HepG2 (cell line): ENCODE data around the gene AFF1. TPM values are rescaled to one million over a fixed set of nuclear protein-coding genes. Genes with fewer than 3 reads are reported as not detected.

Experiments used
- ATAC-seq: fragments of 200-7000 bp; cut with Tn5 transposase; 3 replicates; pipeline ENCODE4 v1.9.1; 2020; ENCODE audit warnings: mild to moderate bottlenecking, moderate library complexity
- BruUV-seq: library from RNA; stranded (reverse); fragments of 400-500 nt; replicated peaks from 2 replicates; lab custom pipeline; 2021; lab: Mats Ljungman, UMichigan
- CTCF ChIA-PET: fragments of 300-600 bp; formaldehyde crosslinking; extraction: SDS; loops from one replicate; lab custom pipeline; 2021; ENCODE audit warnings: low total read pairs, inconsistent platforms, low intra/inter-chr PET ratio; lab: Yijun Ruan, JAX
- POLR2A ChIA-PET: fragments of 350-600 bp; sonication (Branson Sonifier 250); formaldehyde crosslinking; loops from one replicate; lab custom pipeline; 2020; ENCODE audit warnings: antibody characterized with exemption, inconsistent platforms; lab: Yijun Ruan, JAX
- DNase-seq: peaks from one replicate; pipeline ENCODE4 v3.0.0-alpha.2; 2015; ENCODE audit warnings: low spot score
- FAIRE-seq: peaks from 3 replicates; lab custom pipeline; 2011; peaks lifted over from hg19 to GRCh38; lab: Jason Lieb, UNC
- H2AFZ ChIP-seq: one replicate; pipeline ENCODE4 v1.6.1; 2011; ENCODE audit warnings: low read length, inconsistent platforms
- H3K27ac ChIP-seq: fragments of 300-600 bp; 3 replicates; pipeline ENCODE4 v1.8.0; 2011; ENCODE audit warnings: mixed run types, mild to moderate bottlenecking, mixed read lengths, low read length, inconsistent platforms; ENCODE audit not compliant: insufficient read depth; ENCODE audit errors: extremely low read length
- H3K27me3 ChIP-seq, 2 experiments: fragments of 200-600 bp in 1 of 2; 2 replicates in 1 of 2; 3 replicates in 1 of 2; pipeline versions ENCODE4 v1.6.0 to v1.8.0; 2011; ENCODE audit warnings: low read length in 2 of 2, mild to moderate bottlenecking in 2 of 2, moderate library complexity in 2 of 2, inconsistent platforms in 1 of 2; ENCODE audit not compliant: insufficient read depth in 2 of 2, control insufficient read depth in 1 of 2
- H3K36me3 ChIP-seq, 2 experiments: fragments of 200-600 bp in 1 of 2; replicated peaks in 1 of 2; 2 replicates in 1 of 2; 3 replicates in 1 of 2; pipeline versions ENCODE4 v1.5.1 to v1.8.0; 2011; ENCODE audit warnings: low read length in 2 of 2, inconsistent platforms in 1 of 2; ENCODE audit not compliant: insufficient read depth in 2 of 2, control insufficient read depth in 1 of 2
- H3K4me1 ChIP-seq: 2 replicates; pipeline ENCODE4 v1.5.1; 2012; ENCODE audit warnings: low read length, inconsistent platforms; ENCODE audit not compliant: insufficient read depth
- H3K4me2 ChIP-seq: 2 replicates; pipeline ENCODE4 v1.6.0; 2011; ENCODE audit warnings: low read depth, low read length, inconsistent platforms
- H3K4me3 ChIP-seq, 3 experiments: fragments of 200-600 bp in 1 of 3; sonication (generic), shearing (Covaris generic) in 1 of 3; replicated peaks in 1 of 3; 2 replicates each; pipeline ENCODE4 v1.5.1; 2011 to 2016; ENCODE audit warnings: low read length in 3 of 3, inconsistent platforms in 2 of 3, low read depth in 2 of 3, mild to moderate bottlenecking in 2 of 3, control low read depth in 1 of 3, mixed read lengths in 1 of 3; ENCODE audit not compliant: insufficient read depth in 1 of 3
- H3K79me2 ChIP-seq: one replicate; pipeline ENCODE4 v1.6.1; 2011; ENCODE audit warnings: low read length, inconsistent platforms; ENCODE audit not compliant: insufficient read depth
- H3K9ac ChIP-seq: 2 replicates; pipeline ENCODE4 v1.6.0; 2011; ENCODE audit warnings: mild to moderate bottlenecking, low read depth, low read length, inconsistent platforms; ENCODE audit not compliant: insufficient read depth
- H3K9me3 ChIP-seq: 2 replicates; pipeline ENCODE4 v1.5.1; 2012; ENCODE audit warnings: mild to moderate bottlenecking, low read length
- H4K20me1 ChIP-seq: 2 replicates; pipeline ENCODE4 v1.6.0; 2011; ENCODE audit warnings: inconsistent platforms, mild to moderate bottlenecking, low read length, moderate library complexity; ENCODE audit not compliant: insufficient read depth
- ARID3A ChIP-seq: IDR thresholded peaks from 2 replicates; pipeline ENCODE4 v1.6.1; 2012; ENCODE audit warnings: low read depth, low read length, improper control_type of control experiment
- ARID5B ChIP-seq: IDR thresholded peaks from 2 replicates; pipeline ENCODE4 v1.4.0; 2020; ENCODE audit warnings: mild to moderate bottlenecking, missing genetic modification reagents
- ATF5 ChIP-seq: sonication (generic); formaldehyde crosslinking; IDR thresholded peaks from 2 replicates; pipeline ENCODE4 v1.4.0; 2020; ENCODE audit warnings: mild to moderate bottlenecking, low read depth, missing genetic modification reagents
- ATF7 ChIP-seq, 2 experiments: fragments of 450-650 bp in 1 of 2; sonication (generic) in 1 of 2; formaldehyde crosslinking in 1 of 2; IDR thresholded peaks; 2 replicates each; pipeline versions ENCODE4 v1.4.0 to v1.6.1; 2016 to 2020; ENCODE audit warnings: antibody characterized with exemption in 1 of 2, mild to moderate bottlenecking in 1 of 2, missing genetic modification reagents in 1 of 2
- CTCF ChIP-seq: sonication (generic); formaldehyde crosslinking; IDR thresholded peaks from 2 replicates; pipeline ENCODE4 v1.5.0; 2020; ENCODE audit warnings: mild to moderate bottlenecking, missing genetic modification reagents, moderate library complexity
- DMAP1 ChIP-seq: IDR thresholded peaks from 2 replicates; pipeline ENCODE4 v1.6.1; 2016
- NCOR1 ChIP-seq: fragments of 200-600 bp; sonication (generic); IDR thresholded peaks from 2 replicates; pipeline ENCODE4 v1.7.0; 2017; ENCODE audit warnings: antibody characterized with exemption, low read length, borderline replicate concordance
- PPARG ChIP-seq: conservative IDR thresholded peaks from 2 replicates; pipeline ENCODE4 v1.6.1; 2016; ENCODE audit warnings: missing biosample characterization, missing genetic modification reagents
- TEAD3 ChIP-seq: optimal IDR thresholded peaks from 2 replicates; pipeline ENCODE3; 2016; ENCODE audit warnings: borderline replicate concordance
- XRCC5 ChIP-seq: fragments of 200-400 bp; formaldehyde crosslinking; optimal IDR thresholded peaks from 2 replicates; pipeline ENCODE3; 2017; ENCODE audit warnings: mild to moderate bottlenecking, low read length
- ZNF136 ChIP-seq: sonication (generic); formaldehyde crosslinking; IDR thresholded peaks from 2 replicates; pipeline ENCODE4 v1.8.1; 2022; ENCODE audit warnings: low read depth, mild to moderate bottlenecking, moderate library complexity, missing genetic modification reagents
- ZNF362 ChIP-seq: sonication (generic); formaldehyde crosslinking; IDR thresholded peaks from 2 replicates; pipeline ENCODE4 v1.4.0; 2020; ENCODE audit warnings: missing genetic modification reagents, mild to moderate bottlenecking, borderline replicate concordance
- ZNF382 ChIP-seq: sonication (generic); formaldehyde crosslinking; IDR thresholded peaks from 2 replicates; pipeline ENCODE4 v1.5.0; 2020; ENCODE audit warnings: missing genetic modification reagents, mild to moderate bottlenecking, borderline replicate concordance
- WGBS: methylation state at CpG from one replicate; pipeline ENCODE4 v1.1.6; 2017; ENCODE audit warnings: low lambda C conversion rate; 5-methylcytosine and 5-hydroxymethylcytosine counted together
- in situ Hi-C: cut with HindIII; loops from 2 replicates; pipeline ENCODE4 v1.10.0; 2017; ENCODE audit warnings: low pct_unique_long_range_greater_than_20kb; ENCODE audit not compliant: extremely low pct_ligation_motif_present
- intact Hi-C: fragments of 100-400 bp; cut with micrococcal nuclease; formaldehyde crosslinking; loops from one replicate; pipeline ENCODE4 v1.10.0; 2022; ENCODE audit not compliant: unreplicated experiment
- polyA plus RNA-seq, 8 experiments: library from polyadenylated mRNA; depleted of rRNA in 3 of 8; stranded (reverse) in 7 of 8; unstranded in 1 of 8; fragments of >200 nt; fragmentation: Illumina TruSeq in 4 of 8; extraction: Trizol in 4 of 8; gene quantifications; 2 replicates each; pipeline versions ENCODE4 v1.2.1 to v1.2.3, GENCODE V29; 2011 to 2016; ENCODE audit warnings: low read depth in 4 of 8, missing spikeins in 1 of 8, mixed read lengths in 1 of 8; ENCODE audit not compliant: insufficient read depth in 1 of 8
- total RNA-seq, 5 experiments: library from RNA; depleted of rRNA; stranded (reverse); fragments of >200 nt; fragmentation: Illumina TruSeq; extraction: Trizol; gene quantifications; 2 replicates each; pipeline ENCODE4 v1.2.3, GENCODE V29; 2016; ENCODE audit warnings: low read depth in 1 of 5

AFF1 gene
- total and polyA plus RNA-seq, 2 of the 13 experiments (the other 11 are each of a cell fraction or from before 2014, with no cell fraction given) = 15.5 to 15.9 TPM

- peak; percentile 31; the same call in 1 of the 2 replicates for TF ChIP-seq ARID5B (CRISPR knock-in tag)
- 0 out of 2 replicates have a peak, but pooled peaks have one; percentile 13 for TF ChIP-seq ATF7 (IDR thresholded peaks at IDR 0.05)
- no peak for TF ChIP-seq ATF7 (CRISPR knock-in tag; IDR thresholded peaks at IDR 0.05)
- peak; percentile 32 for TF ChIP-seq TEAD3 (CRISPR knock-in tag)
- TF ChIP-seq ZNF136 (CRISPR knock-in tag) = no peak
- no peak for TF ChIP-seq XRCC5
- TF ChIP-seq ZNF382 (CRISPR knock-in tag) = no peak
- TF ChIP-seq NCOR1 = peak; percentile 93
Observed at GRCh38 chr4:87165892-87166291, 231.1 kb downstream of the AFF1 start (continued).

GRCh38 chr4:87166296-87166854 is 231.6 kb downstream of the AFF1 start:
- Histone ChIP-seq H4K20me1 (no peaks in the 10 kb centered on the region), H3K27me3 (no peaks in the 10 kb centered on the region), H3K4me3 (no peak overlapping the region), H3K9me3 (no peaks in the 10 kb centered on the region), H3K4me1 (0 out of 2 replicates have a peak, but pooled peaks cover 7% of the 10 kb centered on the region), H2AFZ (no peak overlapping the region), H3K4me2 (no peak overlapping the region), H3K79me2 (no peaks in the 10 kb centered on the region), H3K27ac (no peak overlapping the region), H3K36me3 (peaks cover 0 to 6% of the 10 kb centered on the region in 2 experiments; a peak in 1 of 5 replicates), H3K9ac (no peak overlapping the region)
- ChIA-PET CTCF (no interaction called here), POLR2A (no interaction called here)
- ATAC-seq (no peak), FAIRE-seq (no peak), DNase-seq (no peak)
- intact Hi-C loops (no loop called here), in situ Hi-C loops (no loop called here)
- BruUV-seq = no TSS peak
- WGBS = 90% methylated on average over 2 of the region's 3 CpGs
- TF ChIP-seq DMAP1 (CRISPR knock-in tag) (no peak), CTCF (CRISPR knock-in tag) (no peak), ZNF362 (CRISPR knock-in tag) (no peak), PPARG (CRISPR knock-in tag) (no peak), ARID3A (no peak), ATF5 (no peak)
